SK-N-SH (cell line): ENCODE measurements around the gene TINAGL1. TPM values are rescaled to one million over a fixed set of nuclear protein-coding genes. Genes with fewer than 3 reads are reported as not detected.

Experiments
- CTCF ChIA-PET: fragments of 300-600, 350-600 bp; formaldehyde crosslinking; extraction: SDS; loops from one replicate; lab custom pipeline; 2021; lab: Yijun Ruan, JAX
- POLR2A ChIA-PET: fragments of 350-600 bp; sonication (Branson Sonifier 250); formaldehyde crosslinking; extraction: SDS; loops from one replicate; lab custom pipeline; 2020; ENCODE audit warnings: antibody characterized with exemption, inconsistent platforms; lab: Yijun Ruan, JAX
- DNase-seq: peaks from one replicate; pipeline ENCODE4 v3.0.0; 2012
- H2AFZ ChIP-seq: fragments of 200-600 bp; sonication (generic); 2 replicates; pipeline ENCODE4 v1.8.1; 2016; ENCODE audit warnings: antibody characterized with exemption, mild to moderate bottlenecking, low read depth
- H3F3A ChIP-seq: fragments of 200-600 bp; sonication (generic); replicated peaks from 2 replicates; pipeline ENCODE3; 2016; ENCODE audit warnings: antibody characterized with exemption, mild to moderate bottlenecking; ENCODE audit not compliant: insufficient read depth
- H3K27ac ChIP-seq, 2 experiments: fragments of 200-500 bp in 1 of 2; fragments of 200-600 bp in 1 of 2; sonication (Bioruptor generic) in 1 of 2; sonication (generic), shearing (Covaris generic) in 1 of 2; 2 replicates each; pipeline versions ENCODE4 v1.5.1 to v1.6.1; 2014 to 2016; ENCODE audit warnings: low read depth in 2 of 2, inconsistent platforms in 1 of 2, low read length in 1 of 2, mild to moderate bottlenecking in 1 of 2, mixed read lengths in 1 of 2
- H3K27me3 ChIP-seq: fragments of 200-600 bp; sonication (generic), shearing (Covaris generic); 2 replicates; pipeline ENCODE4 v1.6.1; 2016; ENCODE audit warnings: mixed run types; ENCODE audit not compliant: insufficient read depth
- H3K36me3 ChIP-seq, 2 experiments: fragments of 200-500 bp in 1 of 2; fragments of 200-600 bp in 1 of 2; sonication (Bioruptor generic) in 1 of 2; sonication (generic) in 1 of 2; replicated peaks in 1 of 2; 2 replicates each; pipeline versions ENCODE3 to v1.5.1; 2014 to 2016; ENCODE audit warnings: low read length in 1 of 2, mild to moderate bottlenecking in 1 of 2; ENCODE audit not compliant: insufficient read depth in 2 of 2, control insufficient read depth in 1 of 2
- H3K4me1 ChIP-seq, 2 experiments: fragments of 200-500 bp in 1 of 2; fragments of 200-600 bp in 1 of 2; sonication (Bioruptor generic) in 1 of 2; sonication (generic), shearing (Covaris generic) in 1 of 2; 2 replicates each; pipeline versions ENCODE4 v1.5.1 to v1.6.1; 2014 to 2016; ENCODE audit warnings: low read depth in 1 of 2, low read length in 1 of 2, mixed run types in 1 of 2; ENCODE audit not compliant: insufficient read depth in 2 of 2, control insufficient read depth in 1 of 2
- H3K4me2 ChIP-seq: fragments of 200-600 bp; sonication (generic), shearing (Covaris generic); 2 replicates; pipeline ENCODE4 v1.6.1; 2017; ENCODE audit warnings: mixed run types
- H3K4me3 ChIP-seq, 2 experiments: fragments of 200-500 bp in 1 of 2; fragments of 200-600 bp in 1 of 2; sonication (Bioruptor generic) in 1 of 2; sonication (generic), shearing (Covaris generic) in 1 of 2; 2 replicates each; pipeline versions ENCODE4 v1.5.1 to v1.8.1; 2014 to 2016; ENCODE audit warnings: low read depth in 2 of 2, inconsistent platforms in 1 of 2, low read length in 1 of 2, mild to moderate bottlenecking in 1 of 2, mixed read lengths in 1 of 2, moderate library complexity in 1 of 2
- H3K79me2 ChIP-seq: fragments of 200-600 bp; sonication (generic); 2 replicates; pipeline ENCODE4 v1.8.1; 2017; ENCODE audit warnings: mild to moderate bottlenecking; ENCODE audit not compliant: insufficient read depth
- H3K9ac ChIP-seq: fragments of 200-600 bp; sonication (generic); 2 replicates; pipeline ENCODE4 v1.6.1; 2017; ENCODE audit warnings: mixed run types
- H3K9me2 ChIP-seq: fragments of 200-600 bp; sonication (generic); 2 replicates; pipeline ENCODE4 v1.6.1; 2017; ENCODE audit warnings: mixed run types
- H3K9me3 ChIP-seq: fragments of 200-600 bp; sonication (generic); 2 replicates; pipeline ENCODE4 v1.6.1; 2017; ENCODE audit warnings: mixed run types, mild to moderate bottlenecking, moderate library complexity
- H4K20me1 ChIP-seq: fragments of 200-600 bp; sonication (generic); 2 replicates; pipeline ENCODE4 v1.6.1; 2017; ENCODE audit warnings: mild to moderate bottlenecking, mixed run types; ENCODE audit not compliant: insufficient read depth
- CTCF ChIP-seq: fragments of 200-600 bp; sonication (generic); IDR thresholded peaks from 2 replicates; pipeline ENCODE4 v1.6.1; 2017; ENCODE audit warnings: antibody characterized with exemption, mild to moderate bottlenecking, moderate library complexity
- EZH2phosphoT487 ChIP-seq: fragments of 200-600 bp; sonication (generic); IDR thresholded peaks from 2 replicates; pipeline ENCODE4 v1.6.1; 2017; ENCODE audit warnings: low read depth, mixed run types, mild to moderate bottlenecking, antibody characterized with exemption, moderate library complexity, borderline replicate concordance
- FOXJ3 ChIP-seq: sonication (generic); formaldehyde crosslinking; IDR thresholded peaks from 2 replicates; pipeline ENCODE4 v1.5.1; 2020; ENCODE audit warnings: mild to moderate bottlenecking, missing genetic modification reagents
- FOXM1 ChIP-seq: IDR thresholded peaks from 2 replicates; pipeline ENCODE4 v1.4.0; 2012; ENCODE audit warnings: low read depth, mild to moderate bottlenecking
- IRF3 ChIP-seq: fragments of 150-350 bp; IDR thresholded peaks from 2 replicates; pipeline ENCODE4 v1.6.1; 2016; ENCODE audit warnings: mild to moderate bottlenecking, low read depth, low read length
- JUND ChIP-seq: IDR thresholded peaks from 2 replicates; pipeline ENCODE4 v1.4.0; 2012
- MEF2A ChIP-seq: IDR thresholded peaks from 2 replicates; pipeline ENCODE4 v1.4.0; 2012; ENCODE audit warnings: low read depth, borderline replicate concordance
- MXI1 ChIP-seq: IDR thresholded peaks from 2 replicates; pipeline ENCODE4 v1.6.1; 2012; ENCODE audit warnings: mild to moderate bottlenecking, low read depth, low read length, improper control_type of control experiment
- PBX3 ChIP-seq: IDR thresholded peaks from 2 replicates; pipeline ENCODE4; 2012
- POLR2AphosphoS5 ChIP-seq: IDR thresholded peaks from 2 replicates; pipeline ENCODE4 v1.6.1; 2012; ENCODE audit warnings: low read depth, low read length
- TCF12 ChIP-seq: IDR thresholded peaks from 2 replicates; pipeline ENCODE4 v1.4.0; 2012
- TEAD4 ChIP-seq: IDR thresholded peaks from 2 replicates; pipeline ENCODE4 v1.4.0; 2012; ENCODE audit warnings: mild to moderate bottlenecking, borderline replicate concordance; ENCODE audit not compliant: insufficient read depth
- USF1 ChIP-seq: IDR thresholded peaks from 2 replicates; pipeline ENCODE4 v1.4.0; 2012; ENCODE audit warnings: low read depth, borderline replicate concordance
- USF2 ChIP-seq: fragments of 150-350 bp; IDR thresholded peaks from 2 replicates; pipeline ENCODE4 v1.6.1; 2017; ENCODE audit warnings: antibody characterized with exemption, low read length, low read depth, borderline replicate concordance
- WGBS: methylation state at CpG from one replicate; pipeline ENCODE4 v1.1.6; 2017; ENCODE audit warnings: low lambda C conversion rate; 5-methylcytosine and 5-hydroxymethylcytosine counted together
- polyA plus RNA-seq, 3 experiments: library from polyadenylated mRNA; depleted of rRNA; stranded (reverse); fragments of >200 nt; gene quantifications; 2 replicates each; pipeline ENCODE4 v1.2.3, GENCODE V29; 2012

The TINAGL1 gene
- polyA plus RNA-seq, 1 of the 3 experiments (the other 2 are of a cell fraction) = not detected

- CTCF ChIA-PET = interaction anchor here (0.6 to 1.9 kb wide), 6 partner anchors 28 to 168 kb away, joined by 3 to 6 read pairs (median 4); no protein-coding TSS in a partner anchor
- H3K27ac ChIP-seq = no peak overlapping the region
- 83% methylated on average over 4 of the region's 5 CpGs for WGBS
- H3K79me2 ChIP-seq = no peaks in the 10 kb centered on the region
- no peaks in the 10 kb centered on the region for H4K20me1 ChIP-seq
- no peaks in the 10 kb centered on the region for H3F3A ChIP-seq
- POLR2A ChIA-PET = no interaction called here
- no peaks in the 10 kb centered on the region for H3K27me3 ChIP-seq
- no peak overlapping the region for H3K9ac ChIP-seq
- no peaks in the 10 kb centered on the region for H3K36me3 ChIP-seq
- peaks cover 5 to 21% of the 10 kb centered on the region in 2 experiments; a peak in 3 of 4 replicates for H3K4me1 ChIP-seq
- no peak overlapping the region for H3K4me3 ChIP-seq
- H3K9me2 ChIP-seq = no peaks in the 10 kb centered on the region
- no peak for DNase-seq
- H3K4me2 ChIP-seq = no peak overlapping the region
- TF ChIP-seq IRF3 (no peak), USF2 (no peak), MEF2A (no peak), TCF12 (no peak), MXI1 (no peak), FOXM1 (no peak), USF1 (no peak), FOXJ3 (no peak), TEAD4 (no peak), CTCF (no peak), EZH2phosphoT487 (no peak), JUND (no peak), PBX3 (no peak), POLR2AphosphoS5 (no peak)
- TF ChIP-seq, all 33 proteins: peak for 0
- H3K9me3 ChIP-seq = no peaks in the 10 kb centered on the region
- no peak overlapping the region for H2AFZ ChIP-seq
These were observed 45.1 kb downstream of the TINAGL1 start for GRCh38 chr1:31621498-31621820.
